NCI-H446 (cell line): ENCODE measurements around the gene SYNPO.
A peak's percentile ranks its signal among the peaks of the same experiment; 100 is the strongest.

Experiments
- DNase-seq, 2 experiments: peaks; one replicate each; lab custom pipeline; 2025; lab: John Stamatoyannopoulos, UW

The SYNPO gene

DNA sequence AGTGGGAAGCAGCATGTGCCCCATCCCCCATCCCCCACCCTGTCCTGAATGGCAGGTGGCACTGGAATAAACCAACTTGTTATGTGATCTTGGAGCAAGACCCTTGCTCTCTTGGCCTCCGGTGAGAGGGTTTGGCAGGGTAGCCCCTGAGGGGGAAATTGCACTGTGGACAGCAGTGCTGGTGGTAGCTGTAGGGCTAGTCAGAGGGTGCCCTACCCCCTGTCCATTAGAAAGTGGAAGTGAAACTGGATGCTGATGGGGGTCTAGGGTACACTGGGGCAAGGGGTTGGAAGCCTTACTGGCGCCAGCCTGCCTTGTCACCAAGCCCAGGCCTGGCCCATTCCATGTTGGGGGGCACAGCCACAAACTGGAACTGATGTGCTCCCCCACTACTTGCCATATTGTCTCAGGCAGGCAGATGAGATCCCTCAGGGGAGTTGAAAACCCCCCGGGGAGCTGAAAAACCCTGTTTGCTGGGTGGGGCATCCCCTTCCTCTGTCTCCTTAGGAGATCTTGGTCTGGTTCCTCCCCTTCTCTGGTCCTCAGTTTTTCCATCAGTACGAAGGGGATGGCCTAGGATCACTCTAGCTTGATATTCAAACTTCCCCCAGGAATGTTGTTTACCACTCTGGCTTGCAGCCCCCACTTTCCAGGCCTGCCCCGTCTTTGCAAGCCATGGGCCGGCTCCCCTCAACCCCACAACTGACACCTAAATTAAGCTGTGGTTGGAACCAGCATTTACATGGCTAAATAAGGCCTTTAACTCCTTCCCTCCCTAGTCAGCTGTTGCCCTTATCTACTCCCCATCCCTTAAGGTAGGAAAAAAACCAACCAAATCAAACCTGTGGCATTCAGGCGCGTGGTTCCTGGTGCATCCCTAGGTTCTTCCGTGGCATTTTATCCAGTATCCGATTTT, 14.4 kb upstream of the SYNPO start:
- DNase-seq: no peak

DNA sequence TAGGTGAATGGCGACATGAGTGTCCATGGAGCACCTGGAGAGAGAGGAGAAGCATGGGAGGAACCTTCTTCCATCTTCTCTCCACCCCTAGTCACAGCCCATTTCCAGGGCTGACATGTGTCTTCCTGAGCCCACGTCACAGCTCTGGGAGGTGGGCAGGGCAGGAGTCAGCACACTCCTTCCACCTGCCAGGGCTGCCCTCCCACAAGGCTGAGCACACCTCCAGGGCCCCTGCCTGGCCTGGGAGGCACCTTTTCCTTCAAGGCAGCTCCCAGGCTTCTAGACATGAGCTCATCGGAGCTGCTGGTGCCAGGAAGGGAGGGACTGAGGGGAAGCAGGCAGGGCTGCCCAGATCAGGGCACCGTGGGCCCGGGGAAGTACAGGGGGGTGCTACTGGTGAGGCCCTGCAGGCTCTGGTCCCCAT, 13.6 kb upstream of the SYNPO start:
- no peak for DNase-seq

DNA sequence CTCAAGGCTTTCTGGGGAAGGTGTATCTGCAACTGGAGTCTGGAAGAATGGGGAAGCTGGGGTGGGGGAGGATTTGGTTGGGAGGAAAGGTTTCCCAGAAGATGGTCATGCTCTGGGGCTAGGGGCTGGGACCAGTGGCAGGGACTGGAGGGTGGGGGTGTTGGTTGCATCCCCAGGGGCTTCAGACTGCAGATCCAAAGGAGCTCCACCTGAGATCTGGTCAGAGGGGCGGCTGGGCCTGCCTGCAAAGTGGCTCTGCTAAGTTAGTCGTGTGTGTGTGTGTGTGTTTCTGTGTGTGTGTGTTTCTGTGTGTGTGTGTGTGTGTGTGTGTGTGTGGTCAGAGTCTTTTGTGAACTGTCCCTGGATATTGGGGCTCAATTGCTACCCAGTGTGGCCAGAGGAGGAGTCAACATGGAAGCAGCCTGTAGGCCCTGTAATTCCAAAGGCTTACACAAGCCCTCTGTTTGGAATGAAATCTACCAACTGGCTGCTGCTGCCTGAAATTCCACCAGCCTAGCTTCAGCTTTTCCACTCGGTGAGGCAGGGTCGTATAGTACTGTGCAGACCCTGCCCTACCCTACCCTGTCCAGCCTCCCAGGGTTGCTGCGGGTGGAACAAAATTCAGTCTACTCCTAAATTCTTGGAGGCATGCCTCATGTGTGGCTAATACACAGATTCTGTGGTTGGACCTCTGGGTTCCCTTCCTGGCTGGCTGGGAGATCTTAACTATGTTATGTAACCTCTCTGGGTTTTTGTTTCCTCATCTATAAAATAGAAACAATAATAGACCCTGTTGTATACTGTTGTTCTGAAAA, 12.5 kb upstream of the SYNPO start:
- no peak for DNase-seq

DNA sequence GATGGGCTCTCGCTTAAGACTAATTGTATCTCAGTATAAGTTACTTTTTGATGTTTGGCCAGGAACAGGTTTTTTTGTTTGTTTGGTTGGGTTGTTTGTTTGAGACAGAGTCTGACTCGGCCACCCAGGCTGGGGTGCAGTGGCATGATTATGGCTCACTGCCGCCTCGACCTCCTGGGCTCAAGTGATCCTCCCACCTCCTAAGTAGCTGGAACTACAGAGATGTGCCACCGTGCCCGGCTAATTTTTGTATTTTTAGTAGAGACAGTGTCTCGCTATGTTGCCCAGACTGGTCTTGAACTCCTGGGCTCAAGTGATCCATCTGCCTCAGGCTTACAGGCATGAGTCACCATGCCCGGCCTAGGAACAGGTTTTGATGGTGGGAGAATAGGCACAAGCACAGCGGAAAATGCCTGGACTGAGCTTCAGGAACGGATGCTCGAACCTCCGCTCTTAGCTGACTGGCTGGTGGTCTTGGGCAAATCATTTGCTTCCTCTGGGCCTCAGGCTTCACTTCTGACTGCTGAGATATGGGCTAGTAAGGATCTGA, 11.4 kb upstream of the SYNPO start:
- DNase-seq: no peak

DNA sequence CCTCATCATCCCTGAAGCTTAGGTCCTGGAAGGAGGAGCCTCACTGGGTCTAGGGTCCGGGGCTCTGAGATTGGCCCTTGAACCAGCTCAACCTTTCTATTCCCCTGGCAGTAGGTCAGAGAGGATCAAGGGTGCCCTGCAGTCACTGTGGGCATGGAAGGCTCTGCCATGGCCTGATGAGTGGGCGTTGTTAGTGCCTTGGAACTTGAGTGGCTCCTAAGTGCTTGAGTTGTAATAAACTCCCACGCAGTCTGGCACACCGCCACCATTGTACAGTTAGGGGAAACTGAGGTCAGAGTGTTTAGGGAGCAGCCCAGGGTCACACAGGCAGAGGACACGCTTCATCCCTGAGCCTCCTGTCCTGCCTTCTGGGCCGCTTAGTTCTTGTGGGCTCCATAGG, 10.4 kb upstream of the SYNPO start:
- DNase-seq: no peak

DNA sequence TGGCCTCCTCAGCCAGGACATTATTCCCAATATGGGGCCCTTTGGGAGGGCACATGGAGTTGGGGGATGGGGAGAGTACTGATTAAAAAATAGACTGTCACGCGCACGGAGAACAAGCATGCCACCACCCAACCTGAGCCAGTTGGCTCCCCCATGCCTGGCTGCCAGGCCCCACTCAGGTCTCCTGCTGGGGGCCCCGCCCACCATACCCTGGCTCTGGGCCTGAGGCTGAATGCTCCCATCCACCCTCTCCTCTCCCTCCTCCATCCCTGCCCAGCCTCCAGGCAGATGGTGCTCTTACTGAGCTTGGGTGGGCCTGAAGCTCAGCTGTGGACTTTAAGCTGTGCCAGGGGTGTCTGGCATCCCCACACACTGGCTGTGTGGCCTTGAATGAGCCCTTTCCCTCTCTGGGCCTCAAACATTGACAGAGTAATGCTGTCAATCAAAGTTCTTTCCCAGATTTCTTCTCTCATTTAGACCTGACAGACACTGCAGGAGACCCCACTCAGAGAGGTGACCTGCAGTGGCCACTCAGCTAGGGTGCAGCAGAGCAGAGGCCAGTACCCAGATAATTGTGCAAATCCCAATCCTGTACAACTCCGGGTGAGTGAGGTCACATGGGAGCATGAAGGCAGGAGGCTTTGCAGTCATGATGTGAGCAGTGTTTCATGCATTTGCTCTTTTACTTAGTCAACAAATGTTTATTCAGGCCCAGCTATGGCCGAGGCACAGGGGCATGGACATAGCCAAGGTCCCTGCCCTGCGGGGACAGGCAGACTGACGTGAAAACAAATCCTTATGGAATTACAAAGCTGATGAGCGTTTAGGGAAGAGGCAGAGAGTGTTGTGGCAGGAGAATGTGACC, 9.8 kb upstream of the SYNPO start:
- peak in 1 of 2 experiments; percentile 74 for DNase-seq

DNA sequence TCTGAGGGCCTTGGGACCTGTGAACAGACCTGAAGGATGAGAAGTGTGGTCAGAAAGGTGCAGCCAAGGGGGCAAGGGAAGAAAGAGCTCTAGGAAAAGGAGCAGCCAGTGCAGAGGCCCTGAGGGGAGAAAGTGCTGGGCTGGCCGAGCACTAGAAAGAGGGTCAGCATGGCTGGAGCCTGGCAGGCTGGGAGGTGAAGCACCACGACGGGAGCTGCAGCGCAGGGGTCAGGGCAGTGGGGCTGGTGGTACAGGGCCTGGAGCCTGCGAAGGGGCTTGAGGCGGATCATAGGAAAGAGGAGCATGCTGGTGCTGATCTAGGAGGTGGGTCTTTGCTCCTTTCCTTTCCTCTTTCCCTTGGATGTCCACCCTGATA, 9.1 kb upstream of the SYNPO start:
- DNase-seq: no peak

DNA sequence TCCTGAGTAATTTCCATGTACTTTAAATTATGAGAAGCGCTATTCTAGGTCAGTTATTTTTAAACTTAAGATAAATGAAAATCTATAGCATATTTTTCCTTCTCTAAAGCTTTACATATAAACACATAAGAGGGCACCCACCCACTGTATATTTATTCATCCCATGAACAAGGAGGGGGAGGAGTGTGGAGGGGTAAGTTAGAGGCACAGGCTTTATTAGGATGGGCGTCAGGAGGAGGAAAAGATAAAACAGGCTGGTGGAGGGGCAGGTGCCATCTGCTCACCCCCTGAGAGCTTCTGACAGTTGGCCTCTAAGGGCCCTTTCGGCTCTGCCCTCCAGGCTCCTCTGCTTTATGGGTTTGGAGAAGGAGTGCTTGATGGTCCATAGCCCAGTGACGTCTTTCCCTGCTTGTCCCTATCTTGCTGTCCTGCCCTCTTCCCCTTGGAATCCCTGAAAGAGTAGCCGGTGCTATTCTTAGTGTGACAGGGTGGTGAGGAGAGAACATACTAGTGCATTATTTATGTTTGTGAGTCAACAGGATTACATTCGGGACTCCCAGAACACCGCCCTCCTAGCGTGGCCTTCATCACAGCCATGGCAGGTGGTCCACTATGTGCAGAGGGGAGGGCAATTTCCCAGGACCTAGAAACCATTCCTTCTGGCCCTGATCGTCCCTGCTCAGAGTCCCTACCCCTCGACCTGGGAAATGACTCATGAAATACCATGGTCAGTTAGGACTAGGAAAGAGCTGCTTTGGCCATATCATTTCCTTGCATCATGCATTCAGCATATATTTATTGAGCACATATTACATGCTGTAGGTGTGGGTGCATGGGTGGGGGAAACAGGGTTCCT, 7.9 kb upstream of the SYNPO start:
- DNase-seq: peak in 1 of 2 experiments; percentile 36

DNA sequence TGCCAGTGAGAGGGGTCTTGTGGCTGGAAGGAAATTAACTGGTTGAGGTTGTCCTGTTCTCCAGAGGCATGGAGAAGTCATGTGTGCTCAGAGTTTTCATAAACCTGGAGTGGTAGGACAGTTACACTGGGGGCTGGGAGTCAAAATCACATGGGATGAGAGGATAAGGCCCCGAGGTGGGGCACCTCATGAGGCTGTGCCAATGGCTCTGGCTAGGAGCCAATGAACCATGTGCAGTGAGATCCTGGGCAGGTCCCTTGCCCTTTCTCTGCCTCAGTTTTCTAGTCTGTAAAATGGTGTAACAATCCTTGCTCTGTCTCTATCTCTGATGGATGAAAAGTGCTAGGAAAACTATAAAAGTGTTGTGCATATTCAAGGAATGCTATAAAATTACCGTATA, 7.0 kb upstream of the SYNPO start:
- DNase-seq: peak in 1 of 2 experiments; percentile 26

DNA sequence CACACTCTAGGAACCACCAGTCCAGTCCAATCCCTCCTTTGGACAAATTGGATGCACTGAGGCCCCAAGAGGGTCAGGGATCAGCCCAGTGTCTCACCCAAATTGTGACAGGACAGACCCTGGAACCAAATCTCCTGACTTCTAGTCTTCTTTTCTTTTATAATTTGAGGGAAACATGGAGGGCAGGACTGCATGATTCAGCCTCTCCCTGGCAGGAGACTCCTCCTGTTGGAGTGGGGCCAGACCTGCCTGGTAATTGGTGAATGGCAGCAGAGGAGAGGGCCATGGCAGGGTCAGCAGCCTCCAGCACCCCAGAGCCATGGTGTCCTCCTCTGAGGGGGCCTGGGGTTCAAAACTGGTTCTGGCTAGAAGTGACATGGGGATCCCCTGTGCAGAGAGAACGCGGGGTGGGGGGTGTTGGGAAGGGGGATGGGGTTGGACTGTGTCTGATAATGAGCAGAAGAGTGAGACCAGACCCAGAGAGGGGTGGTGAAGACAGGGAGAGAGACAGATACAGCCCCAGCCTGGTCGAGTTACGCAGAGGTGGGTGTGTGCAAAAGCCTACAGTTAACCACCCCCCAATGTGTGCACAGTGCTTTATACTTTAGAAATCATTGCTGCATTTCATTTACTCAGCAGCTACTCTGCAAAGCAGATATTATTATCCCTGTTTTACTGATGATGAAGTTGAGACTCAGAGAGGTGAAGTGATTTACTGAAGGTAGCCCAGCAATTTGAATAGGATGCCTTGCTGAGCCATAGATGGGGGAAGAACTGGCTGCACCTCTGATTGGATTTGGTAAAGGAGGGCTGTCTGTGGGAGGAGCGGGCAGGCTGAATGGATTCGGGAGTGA, 3.8 kb upstream of the SYNPO start:
- DNase-seq: peak; percentile 58 to 78

DNA sequence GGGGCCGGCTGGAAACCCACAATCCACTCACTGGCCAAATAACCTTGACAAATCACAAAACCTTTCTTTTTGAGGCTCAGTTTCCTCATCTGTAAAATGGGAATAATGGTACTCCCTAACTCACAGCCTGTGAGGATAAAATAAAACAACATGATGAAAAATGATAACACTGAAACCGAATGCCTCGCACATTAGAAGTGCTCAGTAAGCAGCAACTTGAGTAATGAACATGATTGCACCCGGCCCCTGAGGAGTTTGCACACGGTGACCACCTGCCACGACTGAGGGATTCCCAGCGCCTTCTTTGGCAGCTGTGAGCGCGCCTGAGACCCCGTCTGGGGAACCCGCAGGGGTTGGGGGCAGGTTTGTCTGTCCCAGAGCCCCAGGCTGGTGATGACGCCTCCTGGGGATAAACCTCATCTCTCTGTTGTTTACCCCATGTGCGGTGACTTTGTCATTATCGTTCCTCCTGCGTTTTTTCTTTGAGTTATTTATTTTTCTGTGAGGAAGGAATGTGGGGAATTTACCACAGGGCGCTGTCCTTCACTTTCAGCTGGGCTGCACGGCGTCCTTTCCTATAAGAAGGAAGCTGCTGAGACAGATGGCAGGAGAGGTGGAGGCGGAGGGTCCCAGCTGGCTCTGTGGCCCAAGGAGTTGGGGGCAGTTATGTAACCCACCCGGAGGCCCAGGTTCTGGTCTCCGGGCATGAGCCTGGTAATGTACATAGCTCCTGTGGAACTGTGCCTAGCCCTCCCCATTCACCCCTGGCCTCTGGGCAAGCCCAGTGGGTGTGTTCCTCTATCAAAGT, 3.0 kb upstream of the SYNPO start:
- no peak for DNase-seq

DNA sequence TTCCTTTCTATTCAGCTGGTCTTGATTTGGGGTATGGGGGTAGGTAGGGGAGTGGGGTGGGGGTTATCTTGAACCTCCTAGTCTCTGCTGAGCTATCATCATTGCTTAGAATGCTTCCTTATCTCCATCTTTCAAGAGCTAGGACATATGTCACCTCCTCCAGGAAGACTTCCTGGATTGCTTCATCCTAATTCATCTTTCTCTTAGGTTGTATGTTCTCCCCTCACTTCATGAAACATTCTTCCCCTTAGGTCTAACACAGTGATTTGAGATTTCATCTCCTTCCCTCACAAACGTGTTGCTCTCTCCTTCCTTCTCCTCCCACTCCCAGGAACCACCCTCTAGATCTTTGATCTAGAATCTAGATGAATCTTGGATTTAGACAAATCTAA, 2.4 kb upstream of the SYNPO start:
- DNase-seq: no peak

DNA sequence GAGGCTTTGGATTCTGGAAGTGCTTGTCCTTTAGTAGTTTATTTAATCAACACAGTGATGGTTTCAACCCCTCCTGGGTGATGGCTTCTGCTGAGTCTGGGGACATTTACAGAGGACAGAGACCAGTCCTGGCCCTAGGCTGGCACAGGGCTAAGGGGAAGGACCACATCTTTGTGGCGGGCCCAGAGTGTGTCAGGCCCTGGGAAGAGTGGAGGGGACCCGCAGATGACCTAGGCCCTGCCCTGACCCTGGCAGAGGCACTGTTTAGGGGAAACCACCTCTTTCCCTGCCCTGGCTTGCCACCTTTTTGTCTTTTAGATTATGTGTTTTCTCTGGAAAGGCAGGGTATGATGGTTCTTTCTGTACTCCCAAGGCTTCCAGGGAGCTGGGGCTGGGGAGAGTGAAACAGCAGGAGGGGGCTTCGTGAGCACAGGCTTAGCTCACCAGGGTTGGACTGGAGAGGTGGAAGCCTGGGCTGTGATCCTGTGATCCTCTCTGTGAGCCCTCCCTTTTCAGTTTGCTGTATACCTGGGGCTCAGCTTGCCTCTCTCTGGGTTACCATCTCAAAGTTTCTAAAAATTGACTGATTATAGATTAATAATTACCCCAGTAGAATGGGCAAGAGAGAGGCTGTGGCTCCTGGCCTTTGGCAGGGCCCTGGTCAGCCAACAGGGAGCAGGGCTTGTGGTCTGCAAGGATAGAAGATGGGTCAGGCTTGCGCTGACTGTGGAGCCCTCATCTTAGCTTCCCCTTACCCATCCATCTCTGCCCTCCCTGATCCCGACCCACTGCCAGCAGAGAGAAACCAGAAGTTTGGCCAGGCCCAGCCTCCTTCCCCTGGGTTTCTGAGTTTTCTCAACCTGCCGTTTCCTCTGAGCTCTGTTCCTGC, 1.7 kb upstream of the SYNPO start:
- DNase-seq: no peak

DNA sequence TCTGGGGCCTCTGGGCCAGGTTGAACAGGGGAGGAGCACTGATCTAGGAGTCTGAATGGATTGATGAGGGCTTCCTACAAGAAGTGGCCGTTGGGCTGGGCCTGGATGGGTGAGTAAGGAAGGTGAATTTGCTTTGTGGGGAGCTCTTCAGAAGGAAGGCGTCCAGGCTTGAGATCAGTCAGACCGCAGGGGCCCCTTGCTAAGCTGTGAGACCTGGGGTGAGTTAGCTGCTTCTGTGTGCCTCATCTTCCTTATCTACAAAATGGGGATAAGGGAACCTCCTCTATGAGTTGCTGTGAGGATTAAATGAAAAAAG, 1.1 kb upstream of the SYNPO start:
- no peak for DNase-seq

DNA sequence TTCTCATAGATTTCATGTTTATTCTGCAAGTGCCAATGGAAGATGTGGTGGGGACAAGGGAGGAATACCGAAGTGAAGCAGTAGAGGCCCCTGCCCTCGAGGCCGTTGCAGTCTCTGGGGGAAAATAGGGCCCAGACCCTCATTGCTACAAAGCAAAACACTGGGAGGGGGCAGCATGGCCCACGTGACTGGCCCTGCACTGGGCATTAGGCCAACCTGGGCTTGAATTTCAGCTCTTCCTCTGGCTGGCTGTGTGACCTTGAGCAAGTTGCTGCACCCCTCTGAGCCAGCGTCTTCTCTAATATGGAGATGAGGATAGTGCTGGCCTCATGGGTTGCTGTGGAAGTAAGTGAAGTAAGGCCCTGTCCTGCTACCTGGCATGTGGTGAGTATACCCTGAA, 709 bp upstream of the SYNPO start:
- DNase-seq: no peak

DNA sequence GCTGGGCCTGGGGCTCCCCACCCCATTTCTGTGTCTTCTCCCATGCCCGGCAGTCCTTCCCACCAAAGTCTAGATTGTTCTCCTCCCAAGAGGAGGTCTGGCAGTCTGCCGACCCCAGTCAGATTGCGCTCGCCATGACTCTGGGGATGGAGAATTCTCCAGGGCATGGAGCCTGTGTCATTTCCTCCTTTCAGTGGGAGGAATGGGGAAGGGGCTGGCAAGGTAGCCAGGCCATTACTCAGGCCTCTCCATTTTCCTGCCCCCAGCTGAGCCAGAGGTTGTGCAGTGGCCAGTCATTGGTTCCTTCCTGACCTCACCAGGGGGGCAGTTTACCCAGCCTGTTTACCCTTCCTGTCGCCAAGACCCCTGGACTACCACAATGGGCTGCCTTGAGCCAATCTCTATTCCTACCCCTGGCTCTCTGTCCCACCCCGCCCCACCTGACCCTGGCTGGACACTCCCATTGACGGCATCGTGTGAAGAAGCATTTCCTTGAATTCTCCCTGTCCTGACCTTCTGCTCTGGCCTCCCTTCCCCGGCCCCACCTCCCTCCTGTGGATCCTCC, 628 bp downstream of the SYNPO start:
- no peak for DNase-seq

DNA sequence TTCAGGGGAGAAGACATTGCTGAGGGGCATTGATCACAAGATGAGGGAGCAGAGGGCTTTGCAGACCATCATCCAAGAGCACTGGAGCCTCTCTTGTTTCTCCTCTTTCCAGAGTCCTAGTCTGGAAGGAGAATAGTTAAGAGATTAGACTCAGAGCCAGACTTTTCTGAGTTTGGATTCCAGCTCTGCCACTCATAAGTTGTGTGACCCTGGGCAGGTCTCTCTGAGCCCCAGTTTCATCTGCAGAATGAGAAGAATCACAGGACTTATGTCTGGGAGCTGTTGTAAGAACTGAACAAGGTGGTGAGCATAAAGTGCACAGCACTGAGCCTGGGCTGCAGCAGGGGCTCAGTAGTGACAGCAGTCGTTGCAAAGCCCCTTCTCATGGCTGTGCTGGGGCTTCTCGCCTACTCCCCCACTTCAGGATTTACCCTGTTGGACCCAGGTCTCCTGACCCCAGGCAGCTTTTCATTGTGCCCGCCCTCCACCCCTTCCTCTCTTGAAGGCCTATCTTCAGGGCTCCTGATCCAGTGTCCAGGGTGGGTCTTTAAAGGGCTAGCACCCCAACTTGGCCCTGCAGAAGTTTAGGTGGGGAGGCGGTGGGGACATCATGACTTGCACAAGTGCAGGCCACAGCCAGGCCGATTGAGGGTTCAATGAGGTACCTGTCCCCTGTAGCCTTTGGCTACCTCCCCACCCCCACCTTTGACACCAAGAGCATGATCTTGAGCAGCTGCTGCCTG, 1.5 kb downstream of the SYNPO start:
- DNase-seq: no peak
